GM12892 (cell line): Measurements from ENCODE around the gene SLC2A4RG.

ENCODE experiments used
- POLR2AphosphoS5 ChIP-seq: IDR thresholded peaks from 2 replicates; pipeline ENCODE4 v1.6.1; 2011; ENCODE audit warnings: low read depth, low read length, control low read depth
- TAF1 ChIP-seq: IDR thresholded peaks from 2 replicates; pipeline ENCODE4 v1.6.1; 2011; ENCODE audit warnings: low read depth, mild to moderate bottlenecking, control low read depth, low read length, borderline replicate concordance

DNA sequence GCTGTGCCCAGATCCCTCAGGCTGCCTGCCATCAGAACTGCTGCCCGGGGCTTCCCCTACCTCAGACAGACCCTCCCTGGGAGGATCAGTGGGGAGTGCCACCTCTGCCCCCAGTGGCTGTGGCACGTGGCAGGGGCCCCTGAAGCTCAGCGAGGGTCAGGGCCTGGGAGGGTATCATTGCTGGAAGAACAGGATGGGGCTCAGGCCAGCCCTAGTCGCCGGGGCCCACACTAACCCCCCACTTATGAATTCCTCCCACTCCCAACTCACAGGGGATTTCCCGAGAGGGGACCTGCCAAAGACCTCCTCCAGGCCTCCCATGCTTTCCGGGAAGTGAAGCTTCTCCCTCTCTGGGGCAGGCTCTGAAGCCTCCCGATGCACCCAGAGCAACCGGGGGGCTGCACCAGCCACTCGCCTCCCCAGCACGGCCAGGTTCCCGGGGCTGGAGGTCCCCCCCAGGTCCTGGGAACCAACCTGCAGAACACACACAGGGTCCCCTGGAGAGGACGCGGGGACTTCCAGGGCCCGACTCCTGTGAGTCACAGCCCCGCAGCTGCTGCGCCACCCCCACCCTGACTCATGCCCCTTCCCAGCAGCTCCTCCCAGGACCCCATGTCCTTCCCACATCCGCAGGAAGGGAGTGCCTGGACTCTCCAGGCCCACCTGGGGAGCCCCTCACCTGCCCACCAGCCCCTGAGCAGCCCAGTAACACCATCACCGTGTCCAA, 40.7 kb upstream of the SLC2A4RG start:
- TF ChIP-seq POLR2AphosphoS5: no peak
- no peak for TF ChIP-seq TAF1
